K562 (cell line): ENCODE measurements around the gene GFI1. TPM values are rescaled to one million over a fixed set of nuclear protein-coding genes. Genes with fewer than 3 reads are reported as not detected.

Experiments used
- ATAC-seq: fragments of 200-7000 bp; cut with Tn5 transposase; 3 replicates; pipeline ENCODE4 v1.9.1; 2020; ENCODE audit warnings: moderate library complexity
- BruUV-seq: library from RNA; stranded (reverse); fragments of 400-500 nt; replicated peaks from 2 replicates; lab custom pipeline; 2021; lab: Mats Ljungman, UMichigan
- CTCF ChIA-PET: fragments of 300-600 bp; formaldehyde crosslinking; extraction: SDS; loops from one replicate; lab custom pipeline; 2021; ENCODE audit warnings: low intra/inter-chr PET ratio; lab: Yijun Ruan, JAX
- POLR2A ChIA-PET: fragments of 300-600, 350-650 bp; sonication (Branson Sonifier 250); formaldehyde crosslinking; extraction: SDS; loops from one replicate; lab custom pipeline; 2021; ENCODE audit warnings: antibody characterized with exemption, inconsistent platforms; lab: Yijun Ruan, JAX
- DNase-seq, 4 experiments: peaks; one replicate each; pipeline versions ENCODE4 v3.0.0 to v3.0.0-alpha.2; 2011 to 2018; ENCODE audit warnings: low spot score in 3 of 4, mixed read lengths in 3 of 4; ENCODE audit errors: extremely low read depth in 1 of 4
- FAIRE-seq: peaks from 2 replicates; lab custom pipeline; 2011; peaks lifted over from hg19 to GRCh38; lab: Jason Lieb, UNC
- H2AFZ ChIP-seq: 2 replicates; pipeline ENCODE4 v1.6.0; 2011; ENCODE audit warnings: low read depth, low read length, control low read depth, inconsistent platforms
- H3K27ac ChIP-seq: fragments of 200-600 bp; 3 replicates; pipeline ENCODE4 v1.8.0; 2011; ENCODE audit warnings: low read depth, mild to moderate bottlenecking, control low read depth, inconsistent platforms, low read length, moderate library complexity, mixed read lengths; ENCODE audit errors: extremely low read depth
- H3K27me3 ChIP-seq, 2 experiments: fragments of 300-600 bp in 1 of 2; 2 replicates in 1 of 2; 3 replicates in 1 of 2; pipeline versions ENCODE4 v1.6.0 to v1.8.0; 2011; ENCODE audit warnings: inconsistent platforms in 2 of 2, low read length in 2 of 2, mild to moderate bottlenecking in 1 of 2, mixed read lengths in 1 of 2, moderate library complexity in 1 of 2; ENCODE audit not compliant: control insufficient read depth in 2 of 2, insufficient read depth in 2 of 2
- H3K36me3 ChIP-seq: fragments of 300-600 bp; 3 replicates; pipeline ENCODE4 v1.8.0; 2011; ENCODE audit warnings: mild to moderate bottlenecking, low read length, inconsistent platforms; ENCODE audit not compliant: control insufficient read depth, insufficient read depth
- H3K4me1 ChIP-seq, 2 experiments: fragments of 200-600 bp in 1 of 2; replicated peaks in 1 of 2; 2 replicates in 1 of 2; 3 replicates in 1 of 2; pipeline versions ENCODE4 v1.5.1 to v1.8.0; 2011; ENCODE audit warnings: inconsistent platforms in 2 of 2, low read length in 2 of 2, mild to moderate bottlenecking in 1 of 2, mixed read lengths in 1 of 2, moderate library complexity in 1 of 2; ENCODE audit not compliant: control insufficient read depth in 2 of 2, insufficient read depth in 2 of 2
- H3K4me2 ChIP-seq: 2 replicates; pipeline ENCODE4 v1.6.1; 2011; ENCODE audit warnings: low read length, control low read depth, inconsistent platforms, mixed read lengths; ENCODE audit not compliant: insufficient read depth
- H3K4me3 ChIP-seq: fragments of 200-600 bp; sonication (generic), shearing (Covaris generic); 2 replicates; pipeline ENCODE4 v1.5.1; 2016; ENCODE audit warnings: control low read depth, inconsistent platforms
- H3K79me2 ChIP-seq: fragments of 200-600 bp; 3 replicates; pipeline ENCODE4 v1.8.0; 2011; ENCODE audit warnings: low read length, inconsistent platforms; ENCODE audit not compliant: control insufficient read depth, insufficient read depth
- H3K9ac ChIP-seq, 2 experiments: 2 replicates each; pipeline versions ENCODE4 v1.6.0 to v1.6.1; 2011; ENCODE audit warnings: low read depth in 2 of 2, low read length in 2 of 2, control low read depth in 1 of 2, inconsistent platforms in 1 of 2, mild to moderate bottlenecking in 1 of 2, mixed read lengths in 1 of 2; ENCODE audit not compliant: insufficient read depth in 1 of 2
- H3K9me1 ChIP-seq: one replicate; pipeline ENCODE4 v1.6.0; 2011; ENCODE audit warnings: inconsistent platforms, mild to moderate bottlenecking, low read length, moderate library complexity; ENCODE audit not compliant: control insufficient read depth, insufficient read depth
- H3K9me3 ChIP-seq: replicated peaks from 2 replicates; pipeline ENCODE4 v1.5.1; 2011; ENCODE audit warnings: low read depth, low read length, inconsistent platforms; ENCODE audit not compliant: control insufficient read depth, insufficient read depth
- H4K20me1 ChIP-seq: replicated peaks from 2 replicates; pipeline ENCODE4 v1.6.1; 2011; ENCODE audit warnings: low read length, inconsistent platforms, mixed read lengths; ENCODE audit not compliant: control insufficient read depth, insufficient read depth
- C11orf30 ChIP-seq: fragments of 450-650 bp; IDR thresholded peaks from 2 replicates; pipeline ENCODE4 v1.6.1; 2016; ENCODE audit warnings: low read depth, mild to moderate bottlenecking
- MTA3 ChIP-seq: fragments of 450-650 bp; formaldehyde crosslinking; IDR thresholded peaks from 2 replicates; pipeline ENCODE4 v1.6.1; 2017; ENCODE audit warnings: mild to moderate bottlenecking, borderline replicate concordance
- NFXL1 ChIP-seq: fragments of 450-650 bp; formaldehyde crosslinking; IDR thresholded peaks from 2 replicates; pipeline ENCODE4 v1.4.0; 2021; ENCODE audit warnings: mild to moderate bottlenecking
- NR2C1 ChIP-seq, 2 experiments: fragments of 450-650 bp; IDR thresholded peaks; 2 replicates each; pipeline ENCODE4 v1.6.1; 2017; ENCODE audit warnings: mild to moderate bottlenecking in 2 of 2, antibody characterized with exemption in 1 of 2, inconsistent platforms in 1 of 2, missing compliant biosample characterization in 1 of 2, missing genetic modification characterization in 1 of 2
- PHF20 ChIP-seq: fragments of 450-650 bp; IDR thresholded peaks from 2 replicates; pipeline ENCODE4 v1.6.1; 2018; ENCODE audit not compliant: partially characterized antibody
- RBM17 ChIP-seq: fragments of 200-400 bp; formaldehyde crosslinking; IDR thresholded peaks from 2 replicates; pipeline ENCODE4 v1.6.1; 2017; ENCODE audit warnings: low read depth, mild to moderate bottlenecking, low read length, borderline replicate concordance
- RFX1 ChIP-seq: fragments of 450-650 bp; IDR thresholded peaks from 2 replicates; pipeline ENCODE4 v1.6.1; 2016; ENCODE audit warnings: mild to moderate bottlenecking, moderate library complexity
- SETDB1 ChIP-seq: IDR thresholded peaks from one replicate; pipeline ENCODE4 v1.6.1; 2012; ENCODE audit warnings: low read length, control low read depth, inconsistent platforms
- ZNF124 ChIP-seq: sonication (generic); formaldehyde crosslinking; IDR thresholded peaks from 2 replicates; pipeline ENCODE4 v1.8.1; 2022; ENCODE audit warnings: missing genetic modification reagents
- ZNF133 ChIP-seq: fragments of 250-450 bp; sonication (Bioruptor Pico); IDR thresholded peaks from 2 replicates; pipeline ENCODE4 v1.4.0; 2020; ENCODE audit warnings: mild to moderate bottlenecking
- ZNF140 ChIP-seq: fragments of 250-450 bp; sonication (Bioruptor Pico); IDR thresholded peaks from 2 replicates; pipeline ENCODE4 v1.8.0; 2021; ENCODE audit warnings: moderate library complexity, mild to moderate bottlenecking, inconsistent platforms
- whole genome bisulfite sequencing: fragments of 100-300 bp; shearing (Covaris generic); methylation state at CpG from one replicate; pipeline ENCODE4 v1.1.6; 2016; ENCODE audit warnings: low coverage, mixed read lengths; ENCODE audit not compliant: insufficient coverage; ENCODE audit errors: missing lambda C conversion rate; 5-methylcytosine and 5-hydroxymethylcytosine counted together
- in situ Hi-C: fragments of 300-500 bp; cut with MboI; formaldehyde crosslinking; loops from 4 replicates; pipeline ENCODE4 v1.15.0; 2018; ENCODE audit warnings: inconsistent platforms, mixed read lengths
- intact Hi-C: fragments of 100-400 bp; cut with micrococcal nuclease; formaldehyde crosslinking; loops from 2 replicates; pipeline ENCODE4 v1.14.2; 2022
- polyA plus RNA-seq, 8 experiments: library from polyadenylated mRNA; depleted of rRNA in 4 of 8; stranded (reverse) in 5 of 8; unstranded in 3 of 8; fragments of >200 nt; fragmentation: Nextera tagmentation in 2 of 8; fragmentation: Illumina TruSeq in 1 of 8; extraction: Ambion mirVana in 2 of 8; extraction: Trizol in 1 of 8; gene quantifications; 2 replicates each; pipeline versions ENCODE4 v1.2.1 to v1.2.3, GENCODE V29; 2011 to 2014; ENCODE audit warnings: inconsistent platforms in 1 of 8, missing spikeins in 1 of 8
- total RNA-seq, 7 experiments: library from RNA; depleted of rRNA in 6 of 7; stranded (reverse); fragments of >200 nt in 6 of 7; fragmentation: Illumina TruSeq in 2 of 7; extraction: Trizol in 2 of 7; gene quantifications; 2 replicates each; pipeline versions ENCODE4 v1.2.1 to v1.2.3, GENCODE V29; 2011 to 2021; ENCODE audit warnings: low replicate concordance in 1 of 7
- TF ChIP-seq, protein P1 (sequence below): sonication (generic); formaldehyde crosslinking; IDR thresholded peaks from 2 replicates; pipeline ENCODE4 v1.8.0; 2022; ENCODE audit warnings: mild to moderate bottlenecking, missing genetic modification reagents
- TF ChIP-seq, protein P2 (sequence below), 2 experiments: fragments of 450-650 bp; IDR thresholded peaks; 2 replicates each; pipeline ENCODE4 v1.6.1; 2018; ENCODE audit warnings: mild to moderate bottlenecking in 2 of 2, low read depth in 1 of 2; ENCODE audit not compliant: partially characterized antibody in 2 of 2

The GFI1 gene
- total and polyA plus RNA-seq, 9 of the 15 experiments (the other 6 are each of a cell fraction or from before 2014, with no cell fraction given) = 0.07 to 0.93 (median 0.46) TPM

- peaks cover 0 to 4% of the 10 kb centered on the region in 2 experiments; a peak in 2 of 5 replicates for H3K4me1 ChIP-seq
- H3K9ac ChIP-seq = no peak overlapping the region
- H3K27ac ChIP-seq = no peak overlapping the region
- 69% methylated on average over 1 of the region's 1 CpG for WGBS
- H3K79me2 ChIP-seq = no peaks in the 10 kb centered on the region
- POLR2A ChIA-PET = no interaction called here
- no peaks in the 10 kb centered on the region for H4K20me1 ChIP-seq
- no peaks in the 10 kb centered on the region for H3K27me3 ChIP-seq
- TF ChIP-seq, protein P1, sequence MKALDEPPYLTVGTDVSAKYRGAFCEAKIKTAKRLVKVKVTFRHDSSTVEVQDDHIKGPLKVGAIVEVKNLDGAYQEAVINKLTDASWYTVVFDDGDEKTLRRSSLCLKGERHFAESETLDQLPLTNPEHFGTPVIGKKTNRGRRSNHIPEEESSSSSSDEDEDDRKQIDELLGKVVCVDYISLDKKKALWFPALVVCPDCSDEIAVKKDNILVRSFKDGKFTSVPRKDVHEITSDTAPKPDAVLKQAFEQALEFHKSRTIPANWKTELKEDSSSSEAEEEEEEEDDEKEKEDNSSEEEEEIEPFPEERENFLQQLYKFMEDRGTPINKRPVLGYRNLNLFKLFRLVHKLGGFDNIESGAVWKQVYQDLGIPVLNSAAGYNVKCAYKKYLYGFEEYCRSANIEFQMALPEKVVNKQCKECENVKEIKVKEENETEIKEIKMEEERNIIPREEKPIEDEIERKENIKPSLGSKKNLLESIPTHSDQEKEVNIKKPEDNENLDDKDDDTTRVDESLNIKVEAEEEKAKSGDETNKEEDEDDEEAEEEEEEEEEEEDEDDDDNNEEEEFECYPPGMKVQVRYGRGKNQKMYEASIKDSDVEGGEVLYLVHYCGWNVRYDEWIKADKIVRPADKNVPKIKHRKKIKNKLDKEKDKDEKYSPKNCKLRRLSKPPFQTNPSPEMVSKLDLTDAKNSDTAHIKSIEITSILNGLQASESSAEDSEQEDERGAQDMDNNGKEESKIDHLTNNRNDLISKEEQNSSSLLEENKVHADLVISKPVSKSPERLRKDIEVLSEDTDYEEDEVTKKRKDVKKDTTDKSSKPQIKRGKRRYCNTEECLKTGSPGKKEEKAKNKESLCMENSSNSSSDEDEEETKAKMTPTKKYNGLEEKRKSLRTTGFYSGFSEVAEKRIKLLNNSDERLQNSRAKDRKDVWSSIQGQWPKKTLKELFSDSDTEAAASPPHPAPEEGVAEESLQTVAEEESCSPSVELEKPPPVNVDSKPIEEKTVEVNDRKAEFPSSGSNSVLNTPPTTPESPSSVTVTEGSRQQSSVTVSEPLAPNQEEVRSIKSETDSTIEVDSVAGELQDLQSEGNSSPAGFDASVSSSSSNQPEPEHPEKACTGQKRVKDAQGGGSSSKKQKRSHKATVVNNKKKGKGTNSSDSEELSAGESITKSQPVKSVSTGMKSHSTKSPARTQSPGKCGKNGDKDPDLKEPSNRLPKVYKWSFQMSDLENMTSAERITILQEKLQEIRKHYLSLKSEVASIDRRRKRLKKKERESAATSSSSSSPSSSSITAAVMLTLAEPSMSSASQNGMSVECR (CRISPR knock-in tag) = no peak
- TF ChIP-seq PHF20 = no peak
- no peak for TF ChIP-seq ZNF140 (CRISPR knock-in tag)
- no peak for TF ChIP-seq ZNF124 (CRISPR knock-in tag)
- TF ChIP-seq RFX1 = no peak
- TF ChIP-seq RBM17 = no peak
- TF ChIP-seq, protein P2, sequence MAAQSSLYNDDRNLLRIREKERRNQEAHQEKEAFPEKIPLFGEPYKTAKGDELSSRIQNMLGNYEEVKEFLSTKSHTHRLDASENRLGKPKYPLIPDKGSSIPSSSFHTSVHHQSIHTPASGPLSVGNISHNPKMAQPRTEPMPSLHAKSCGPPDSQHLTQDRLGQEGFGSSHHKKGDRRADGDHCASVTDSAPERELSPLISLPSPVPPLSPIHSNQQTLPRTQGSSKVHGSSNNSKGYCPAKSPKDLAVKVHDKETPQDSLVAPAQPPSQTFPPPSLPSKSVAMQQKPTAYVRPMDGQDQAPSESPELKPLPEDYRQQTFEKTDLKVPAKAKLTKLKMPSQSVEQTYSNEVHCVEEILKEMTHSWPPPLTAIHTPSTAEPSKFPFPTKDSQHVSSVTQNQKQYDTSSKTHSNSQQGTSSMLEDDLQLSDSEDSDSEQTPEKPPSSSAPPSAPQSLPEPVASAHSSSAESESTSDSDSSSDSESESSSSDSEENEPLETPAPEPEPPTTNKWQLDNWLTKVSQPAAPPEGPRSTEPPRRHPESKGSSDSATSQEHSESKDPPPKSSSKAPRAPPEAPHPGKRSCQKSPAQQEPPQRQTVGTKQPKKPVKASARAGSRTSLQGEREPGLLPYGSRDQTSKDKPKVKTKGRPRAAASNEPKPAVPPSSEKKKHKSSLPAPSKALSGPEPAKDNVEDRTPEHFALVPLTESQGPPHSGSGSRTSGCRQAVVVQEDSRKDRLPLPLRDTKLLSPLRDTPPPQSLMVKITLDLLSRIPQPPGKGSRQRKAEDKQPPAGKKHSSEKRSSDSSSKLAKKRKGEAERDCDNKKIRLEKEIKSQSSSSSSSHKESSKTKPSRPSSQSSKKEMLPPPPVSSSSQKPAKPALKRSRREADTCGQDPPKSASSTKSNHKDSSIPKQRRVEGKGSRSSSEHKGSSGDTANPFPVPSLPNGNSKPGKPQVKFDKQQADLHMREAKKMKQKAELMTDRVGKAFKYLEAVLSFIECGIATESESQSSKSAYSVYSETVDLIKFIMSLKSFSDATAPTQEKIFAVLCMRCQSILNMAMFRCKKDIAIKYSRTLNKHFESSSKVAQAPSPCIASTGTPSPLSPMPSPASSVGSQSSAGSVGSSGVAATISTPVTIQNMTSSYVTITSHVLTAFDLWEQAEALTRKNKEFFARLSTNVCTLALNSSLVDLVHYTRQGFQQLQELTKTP (IDR thresholded peaks at IDR 0.05; ENCODE audit: low read depth in 1 of 2, partially characterized antibody in 2 of 2) = no peak
- no peak for TF ChIP-seq SETDB1
- no peak for TF ChIP-seq NR2C1 (IDR thresholded peaks at IDR 0.05)
- TF ChIP-seq NR2C1 (tag; IDR thresholded peaks at IDR 0.05) = no peak
- no peak for TF ChIP-seq ZNF133 (CRISPR knock-in tag)
- no peak for TF ChIP-seq C11orf30
- no peak for TF ChIP-seq NFXL1 (CRISPR knock-in tag)
- TF ChIP-seq MTA3 = no peak
- in situ Hi-C loops = no loop called here
- BruUV-seq = no TSS peak
- CTCF ChIA-PET = no interaction called here
- H3K4me2 ChIP-seq = no peak overlapping the region
- H3K36me3 ChIP-seq = no peaks in the 10 kb centered on the region
- ATAC-seq (no peak), DNase-seq (no peak), FAIRE-seq (no peak)
- no peak overlapping the region for H2AFZ ChIP-seq
- H3K9me3 ChIP-seq = no peaks in the 10 kb centered on the region; the same call in 1 of the 2 replicates
- H3K4me3 ChIP-seq = no peak overlapping the region
- no peaks in the 10 kb centered on the region for H3K9me1 ChIP-seq
- intact Hi-C loops = no loop called here
Measured at GRCh38 chr1:92439291-92439690, 47.4 kb downstream of the GFI1 start.
